Stimulated activated CD4-positive, alpha-beta T cell treated with anti-CD3 and anti-CD28 coated beads, Interleukin-12 subunit alpha, Interleukin-12 subunit beta, amount 100 ng/mL, for 4 hours (primary cell): ENCODE results near the gene MAPK8IP3.
"Not testable (repeated sequence)": the region's sequence is repeated elsewhere in the genome, so short reads cannot be mapped to it uniquely, and the experiment has no call there.

Experiments
- DNase-seq: peaks from one replicate; pipeline ENCODE4 v3.0.0-alpha.2; 2020

MAPK8IP3 gene

DNA sequence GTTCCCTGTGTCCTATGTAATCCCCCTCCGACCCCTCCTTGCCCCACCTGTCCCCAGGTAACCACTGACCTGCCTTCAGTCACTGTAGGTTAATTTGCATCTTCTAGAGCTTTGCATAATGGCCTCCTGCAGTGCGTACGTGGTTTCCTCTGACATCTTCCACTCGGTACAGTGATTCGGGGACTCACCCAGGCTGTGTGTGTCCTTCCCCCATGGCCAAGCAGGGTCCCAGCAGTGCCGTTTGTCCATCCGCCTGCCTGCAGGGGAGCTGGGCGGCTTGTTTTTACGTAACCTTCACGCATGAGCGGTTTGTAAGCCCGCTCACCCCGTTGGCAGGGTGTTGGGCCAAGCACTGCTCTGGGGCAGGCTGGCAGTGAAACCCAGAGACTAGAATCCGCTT is 7.9 kb downstream of the MAPK8IP3 start:
- DNase-seq, result no peak

DNA sequence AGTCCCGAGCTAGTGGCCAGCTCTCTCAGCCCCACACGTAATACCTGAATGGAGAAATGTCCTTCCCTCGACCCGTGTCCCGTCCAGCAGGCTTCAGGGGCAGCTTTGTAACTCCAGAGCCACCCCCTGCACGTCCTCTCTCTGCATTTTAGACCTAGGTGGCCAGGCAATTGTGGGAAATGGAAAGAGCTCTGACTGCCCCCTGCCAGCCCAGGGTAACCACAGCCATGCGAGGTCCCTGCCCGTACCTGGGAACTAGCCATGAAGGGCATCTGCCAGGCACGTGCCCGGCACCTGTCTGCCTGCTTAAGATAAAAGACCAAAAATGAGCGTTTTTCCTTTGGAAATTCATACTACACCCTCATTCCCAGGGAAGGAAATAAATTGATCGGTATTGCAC is 9.2 kb downstream of the MAPK8IP3 start:
- DNase-seq, result no peak

DNA sequence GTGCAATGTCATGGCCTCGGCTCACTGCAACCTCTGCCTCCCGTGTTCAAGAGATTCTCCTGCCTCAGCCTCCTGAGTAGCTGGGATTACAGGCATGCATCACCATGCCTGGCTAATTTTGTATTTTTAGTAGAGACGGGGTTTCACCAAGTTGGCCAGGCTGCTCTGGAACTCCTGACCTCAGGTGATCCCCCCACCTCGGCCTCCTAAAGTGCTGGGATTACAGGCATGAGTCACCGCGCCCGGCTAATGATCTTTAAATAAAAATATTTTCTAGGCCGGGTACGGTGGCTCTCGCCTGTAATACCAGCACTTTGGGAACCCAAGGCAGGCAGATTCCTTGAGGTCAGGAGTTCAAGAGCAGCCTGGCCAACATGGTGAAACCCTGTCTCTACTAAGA is 12.2 kb downstream of the MAPK8IP3 start:
- not testable (repeated sequence) for DNase-seq

DNA sequence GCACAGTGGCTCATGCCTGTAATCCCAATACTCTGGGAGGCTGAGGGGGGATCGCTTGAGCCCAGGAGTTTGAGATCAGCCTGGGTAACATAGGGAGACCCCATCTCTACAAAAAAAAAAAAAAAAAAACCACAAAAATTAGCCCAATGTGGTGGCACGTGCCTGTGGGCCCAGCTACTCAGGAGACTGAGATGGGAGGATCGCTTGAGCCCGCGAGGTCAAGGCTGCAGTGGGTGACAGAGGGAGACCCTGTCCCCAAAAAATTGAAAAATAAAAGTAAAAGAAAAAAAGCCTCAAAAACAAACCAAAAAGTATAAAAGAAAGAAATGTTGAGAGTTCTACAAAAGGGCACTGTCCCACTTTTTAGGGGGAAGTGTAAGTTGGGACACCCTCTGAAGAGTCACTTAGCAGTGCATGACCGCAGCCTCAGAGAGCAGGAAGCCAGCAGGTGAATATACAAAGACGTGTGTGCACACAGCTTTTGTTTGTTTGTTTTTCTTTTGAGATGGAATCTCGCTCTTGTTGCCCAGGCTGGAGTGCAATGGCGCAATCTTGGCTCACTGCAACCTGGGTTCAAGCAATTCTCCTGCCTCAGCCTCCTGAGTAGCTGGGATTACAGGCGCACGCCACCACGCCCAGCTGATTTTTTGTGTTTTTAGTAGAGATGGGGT is 13.7 kb downstream of the MAPK8IP3 start:
- not testable (repeated sequence) for DNase-seq

DNA sequence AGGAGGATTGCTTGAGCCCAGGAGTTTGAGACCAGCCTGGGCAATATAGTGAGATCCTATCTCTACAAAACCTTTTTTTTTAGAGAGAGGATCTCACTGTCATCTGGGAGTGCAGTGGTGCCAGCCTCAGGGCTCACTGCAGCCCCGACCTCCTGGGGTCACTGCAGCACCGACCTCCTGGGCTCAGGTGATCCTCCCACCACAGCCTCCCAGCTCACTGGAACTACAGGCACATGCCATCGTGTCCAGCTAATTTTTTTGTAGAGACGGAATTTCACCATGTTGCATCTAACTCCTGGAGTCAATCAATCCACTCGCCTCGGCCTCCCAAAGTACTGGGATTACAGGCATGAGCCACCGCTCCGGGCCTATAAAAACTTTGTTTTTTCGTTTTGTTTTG is 15.4 kb downstream of the MAPK8IP3 start:
- no peak for DNase-seq

DNA sequence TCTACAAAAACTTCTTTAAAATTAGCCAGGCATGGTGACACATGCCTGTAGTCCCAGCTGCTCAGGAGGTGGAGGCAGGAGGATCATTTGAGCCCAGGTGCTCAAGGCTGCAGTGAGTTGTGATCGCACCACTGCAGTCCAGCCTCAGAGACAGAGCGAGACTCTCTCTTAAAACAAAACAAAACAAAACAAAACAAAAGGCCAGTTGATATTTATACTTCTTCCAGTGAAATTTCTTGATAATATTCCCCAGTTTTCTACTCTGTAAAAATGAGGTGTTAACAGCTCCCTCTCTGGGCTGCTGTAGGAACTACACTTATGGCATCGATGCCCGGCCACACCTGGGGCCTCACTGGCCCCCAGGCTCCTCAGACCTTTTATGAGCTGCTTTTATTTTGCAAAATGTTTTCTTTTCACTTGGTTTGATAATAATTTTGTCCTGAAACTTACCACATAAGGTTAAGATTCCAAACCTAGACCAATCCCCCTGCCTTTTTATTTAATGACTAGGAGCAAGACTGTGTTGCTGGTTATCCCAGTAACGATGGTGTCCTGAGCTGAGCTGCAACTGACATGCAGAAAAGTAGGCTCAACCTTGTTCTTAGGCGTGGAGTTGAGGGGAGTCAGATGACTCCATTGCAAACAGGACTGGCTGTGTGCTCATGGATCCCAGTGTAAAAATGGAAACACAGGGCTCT is 17.6 kb downstream of the MAPK8IP3 start:
- DNase-seq, result peak; percentile 24

DNA sequence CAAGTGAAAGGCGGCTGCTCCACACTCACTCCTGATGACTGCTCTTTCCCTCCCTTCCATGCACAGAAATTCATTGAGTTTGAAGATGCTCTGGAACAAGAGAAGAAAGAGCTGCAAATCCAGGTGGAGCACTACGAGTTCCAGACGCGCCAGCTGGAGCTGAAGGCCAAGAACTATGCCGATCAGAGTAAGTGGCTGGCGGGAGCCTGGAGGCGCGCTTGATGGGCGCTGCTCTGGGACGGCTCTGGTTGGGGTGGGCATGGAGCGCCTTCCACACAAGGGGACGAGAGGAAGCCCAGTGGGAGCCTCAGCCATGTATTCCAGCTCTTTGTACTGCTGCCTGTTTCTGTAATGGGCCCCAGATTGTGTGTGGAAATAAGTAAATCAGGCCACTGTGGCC is 18.5 kb downstream of the MAPK8IP3 start:
- DNase-seq, result no peak

DNA sequence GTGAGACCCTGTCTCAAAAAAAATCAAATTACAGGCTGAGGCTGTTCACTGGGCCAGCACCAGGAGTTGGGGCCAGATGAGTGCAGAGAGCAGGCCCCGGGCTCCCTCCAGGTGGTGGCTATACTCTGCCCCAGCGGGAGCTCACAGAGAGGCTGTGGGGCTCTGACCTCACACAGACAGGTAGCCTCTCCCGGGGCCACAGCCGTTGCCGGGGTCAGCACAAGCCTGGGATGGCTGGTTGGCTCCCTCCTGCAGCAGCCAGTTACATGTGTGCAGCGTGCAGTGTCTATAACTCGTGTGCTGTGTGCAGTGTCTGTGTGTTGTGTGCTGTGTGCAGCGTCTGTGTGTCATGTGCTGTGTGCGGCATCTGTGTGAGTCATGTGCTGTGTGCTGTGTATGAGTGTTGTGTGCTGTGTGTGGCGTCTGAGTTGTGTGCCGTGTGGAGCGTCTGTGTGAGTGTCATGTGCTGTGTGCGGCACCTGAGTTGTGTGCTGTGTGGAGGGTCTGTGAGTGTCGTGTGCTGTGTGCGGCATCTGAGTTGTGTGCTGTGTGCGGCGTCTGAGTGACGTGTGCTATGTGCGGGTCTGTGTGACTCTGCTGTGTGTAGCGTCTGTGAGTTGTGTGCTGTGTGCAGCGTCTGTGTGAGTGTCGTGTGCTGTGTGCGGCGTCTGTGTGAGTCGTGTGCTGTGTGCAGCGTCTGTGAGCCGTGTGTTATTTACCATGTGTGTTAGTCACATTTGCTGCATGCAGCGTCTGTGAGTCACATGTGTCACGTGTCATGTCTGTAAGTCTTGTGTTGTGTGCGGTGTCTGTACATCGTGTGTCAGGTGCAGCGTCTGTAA is 20.9 kb downstream of the MAPK8IP3 start:
- DNase-seq, result no peak

DNA sequence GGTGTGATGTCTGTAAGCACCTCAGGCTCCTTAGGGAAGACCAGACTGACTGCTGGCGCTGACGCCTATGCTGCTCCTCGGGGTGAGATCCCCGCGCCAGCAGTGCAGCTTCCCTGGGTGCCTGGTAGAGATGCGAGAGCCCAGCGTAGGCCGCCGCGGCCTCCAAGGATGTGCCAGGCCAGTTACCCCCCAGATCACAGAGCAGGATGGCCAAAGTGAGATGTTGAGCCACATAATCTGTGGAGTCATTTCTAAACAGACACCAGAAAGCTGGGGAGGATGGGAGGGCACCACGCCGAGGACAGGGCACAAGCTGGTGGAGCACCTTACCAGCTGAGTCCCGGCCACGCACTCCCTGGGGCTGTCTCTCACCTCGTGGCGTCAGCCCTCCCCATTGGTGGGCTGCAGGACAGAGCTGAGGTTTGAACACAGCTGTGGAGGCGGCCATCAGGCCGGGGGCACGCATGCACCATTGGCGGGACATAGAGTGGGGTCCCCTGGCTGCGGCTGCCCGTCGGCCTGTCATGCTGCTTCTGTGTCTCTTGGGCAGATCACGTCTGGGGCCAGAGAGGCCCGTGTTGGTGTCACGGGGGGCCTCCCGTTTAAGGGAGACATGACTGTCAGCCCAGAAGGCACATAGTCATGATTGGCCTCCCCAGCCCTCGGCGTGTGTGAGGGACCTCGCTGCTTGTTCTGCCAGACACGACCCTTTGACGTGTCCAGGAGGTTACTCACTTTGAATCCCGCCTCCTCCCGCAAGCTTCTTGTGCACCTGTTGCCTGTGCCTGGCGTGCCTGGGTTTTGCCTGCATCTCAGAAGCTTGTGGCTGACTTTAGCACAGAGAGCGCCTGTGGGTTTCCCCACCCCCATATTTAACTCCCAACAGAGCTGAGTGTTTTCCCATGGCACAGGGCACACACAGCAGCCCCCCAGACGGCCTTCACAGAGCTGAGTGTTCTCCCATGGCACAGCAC is 21.9 kb downstream of the MAPK8IP3 start:
- no peak for DNase-seq

DNA sequence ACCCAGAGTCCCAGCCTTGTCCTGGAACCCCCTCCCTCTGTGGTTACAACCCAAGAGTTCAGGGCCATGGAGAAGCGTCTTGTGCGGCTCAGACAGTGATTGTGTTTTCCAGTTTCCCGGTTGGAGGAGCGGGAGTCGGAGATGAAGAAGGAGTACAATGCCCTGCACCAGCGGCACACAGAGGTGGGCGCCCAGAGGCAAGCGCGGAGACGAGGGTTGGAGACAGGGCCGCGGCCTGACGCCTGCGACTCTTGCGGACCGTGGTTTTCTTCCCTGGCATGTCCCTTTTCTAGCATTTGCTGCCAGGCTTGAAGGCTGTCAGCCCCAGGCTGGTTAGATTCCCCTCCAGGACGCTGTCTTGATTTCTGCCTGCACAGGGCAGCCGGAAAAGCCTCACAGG is 23.0 kb downstream of the MAPK8IP3 start:
- no peak for DNase-seq

DNA sequence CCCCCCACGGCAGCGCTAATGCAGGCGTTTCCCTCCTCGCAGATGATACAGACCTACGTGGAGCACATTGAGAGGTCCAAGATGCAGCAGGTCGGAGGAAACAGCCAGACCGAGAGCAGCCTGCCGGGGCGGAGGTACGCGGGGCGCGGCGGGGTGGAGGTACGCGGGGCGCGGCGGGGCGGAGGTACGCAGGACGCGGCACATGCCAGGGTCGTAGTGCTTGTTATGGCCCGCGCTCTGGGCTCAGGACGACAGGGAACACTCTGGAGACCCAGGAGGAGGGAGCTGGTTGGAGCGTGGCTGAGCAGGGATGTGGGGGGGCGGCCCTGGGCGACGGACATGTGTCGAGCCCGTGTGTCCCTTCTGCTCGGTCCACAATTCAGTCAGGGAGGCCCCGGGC is 23.4 kb downstream of the MAPK8IP3 start:
- DNase-seq, result no peak

DNA sequence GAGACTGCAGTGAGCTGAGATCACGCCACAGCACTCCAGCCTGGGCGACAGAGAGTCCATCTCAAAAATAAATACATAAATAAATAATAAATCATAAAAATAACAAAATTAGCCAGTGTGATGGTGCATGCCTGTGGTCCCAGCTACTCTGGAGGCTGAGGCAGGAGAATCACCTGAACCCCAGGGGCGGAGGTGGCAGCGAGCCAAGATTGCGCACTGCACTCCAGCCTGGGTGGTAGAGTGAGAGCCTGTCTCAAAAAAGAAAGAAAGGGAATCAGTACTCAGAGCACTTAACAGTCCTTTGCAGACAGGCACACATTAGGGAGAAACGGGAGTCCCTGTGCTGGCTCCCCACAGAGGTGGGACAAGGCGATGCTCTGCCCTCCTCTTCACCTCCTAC is 25.1 kb downstream of the MAPK8IP3 start:
- DNase-seq, result no peak

DNA sequence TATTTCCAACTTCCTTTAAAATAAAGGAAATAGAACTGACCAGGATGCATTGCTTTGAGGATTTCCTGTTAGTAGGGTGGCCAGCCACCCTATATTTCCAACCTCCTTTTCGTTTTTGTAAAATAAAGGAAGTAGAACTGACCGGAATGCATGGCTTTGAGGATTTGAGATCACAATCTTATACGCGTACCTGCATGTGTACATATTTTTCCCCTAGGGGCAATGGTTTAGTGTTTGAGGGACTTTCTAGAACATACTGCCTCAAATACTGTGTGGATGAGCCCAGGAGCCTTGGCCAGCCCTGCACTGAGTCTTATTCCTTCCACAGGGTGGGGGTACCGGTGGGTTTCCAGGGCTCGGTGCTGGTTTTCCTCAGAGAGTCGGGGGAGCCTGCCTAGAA is 25.6 kb downstream of the MAPK8IP3 start:
- DNase-seq, result no peak

DNA sequence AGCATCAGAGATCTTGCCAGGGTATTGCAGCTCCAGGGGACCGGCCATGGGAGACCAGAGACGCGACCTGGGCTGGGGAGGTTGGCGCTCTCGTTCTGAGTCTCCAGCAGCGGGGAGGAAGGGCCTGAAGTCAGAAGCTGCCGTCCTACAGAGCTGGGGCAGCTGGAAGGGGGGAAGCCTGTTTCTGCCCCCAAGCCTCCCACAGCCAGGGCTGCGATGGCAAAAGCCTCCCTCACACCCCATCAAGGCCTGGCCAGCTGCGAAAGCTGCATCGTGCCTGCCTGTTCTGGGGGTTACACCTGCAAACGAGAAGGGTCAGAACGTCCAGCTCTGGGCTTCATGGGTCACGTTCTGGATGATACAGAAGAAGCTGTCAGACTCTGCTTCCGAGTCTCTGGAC is 26.1 kb downstream of the MAPK8IP3 start:
- no peak for DNase-seq

DNA sequence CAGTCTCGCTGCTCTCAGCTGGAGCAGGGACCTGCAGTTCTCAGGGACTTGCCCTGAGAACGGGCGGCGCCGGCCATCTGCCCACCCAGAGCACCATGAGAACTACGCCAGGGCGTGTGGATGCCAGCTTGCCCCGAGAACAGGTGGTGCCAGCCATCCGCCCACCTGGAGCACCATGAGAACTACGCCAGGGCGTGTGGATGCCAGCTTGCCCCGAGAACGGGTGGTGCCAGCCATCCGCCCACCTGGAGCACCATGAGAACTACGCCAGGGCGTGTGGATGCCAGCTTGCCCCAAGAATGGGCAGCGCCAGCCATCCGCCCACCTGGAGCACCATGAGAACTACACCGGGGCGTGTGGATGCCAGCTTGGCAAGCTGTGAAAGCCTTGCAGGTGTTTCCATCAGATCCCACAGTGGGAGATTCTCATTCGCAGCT is 26.6 kb downstream of the MAPK8IP3 start:
- DNase-seq, result not testable (repeated sequence)

DNA sequence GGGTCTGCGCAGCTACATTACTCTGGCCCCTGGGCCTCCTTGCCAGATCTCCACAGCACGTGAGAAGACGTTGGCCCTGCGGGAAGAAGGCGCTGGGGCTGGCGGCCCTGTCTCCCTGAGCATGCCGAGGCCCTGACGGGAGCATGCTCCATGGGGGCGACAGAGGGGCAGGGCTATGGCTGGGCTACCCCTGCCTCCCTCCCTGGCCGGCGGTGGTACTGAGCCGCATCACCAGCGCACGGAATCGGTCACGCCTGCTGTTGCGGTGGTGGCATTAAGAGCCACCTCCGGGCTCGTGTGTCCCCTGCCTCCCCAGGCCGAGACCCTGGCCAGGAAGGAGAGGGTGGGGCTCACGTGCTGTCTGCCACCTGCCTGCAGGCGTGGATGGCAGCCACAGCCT is 28.1 kb downstream of the MAPK8IP3 start:
- no peak for DNase-seq

DNA sequence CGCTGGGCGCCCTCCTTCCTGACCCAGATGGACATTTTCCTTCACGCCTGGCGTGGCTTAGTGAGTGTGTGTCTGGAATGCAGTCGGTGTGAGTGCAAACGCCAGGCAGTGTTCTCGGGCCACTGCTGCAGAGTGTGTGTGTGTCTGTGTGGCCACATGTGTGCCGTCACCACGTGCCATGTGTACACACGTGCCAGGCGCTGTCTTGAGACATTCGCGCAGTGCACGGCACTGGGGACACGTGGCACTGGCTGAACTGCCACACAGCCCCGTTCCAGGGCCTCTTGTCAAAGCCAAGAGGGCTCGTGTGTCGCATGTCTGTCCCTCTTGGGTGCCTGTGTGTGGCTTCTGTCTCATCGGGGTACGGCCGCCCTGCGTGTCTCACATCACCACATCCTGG is 28.8 kb downstream of the MAPK8IP3 start:
- DNase-seq, result no peak

DNA sequence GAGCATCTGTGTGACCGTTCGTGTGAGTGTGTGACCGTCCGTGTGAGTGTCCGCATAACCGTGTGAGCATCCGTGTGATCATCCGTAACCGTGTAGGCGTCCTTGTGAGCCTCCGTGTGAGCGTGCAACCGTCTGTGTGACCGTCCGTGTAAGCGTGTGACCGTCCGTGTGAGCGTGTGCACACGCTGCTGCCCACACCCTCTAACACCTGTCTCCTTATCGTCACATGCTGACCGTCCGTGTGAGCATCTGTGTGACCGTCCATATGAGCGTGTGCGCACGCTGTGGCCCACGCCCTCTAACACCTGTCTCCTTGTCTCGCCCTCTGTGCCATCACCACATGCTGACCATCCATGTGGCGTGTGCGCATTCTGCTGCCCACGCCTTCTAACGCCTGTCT is 34.2 kb downstream of the MAPK8IP3 start:
- DNase-seq, result no peak

DNA sequence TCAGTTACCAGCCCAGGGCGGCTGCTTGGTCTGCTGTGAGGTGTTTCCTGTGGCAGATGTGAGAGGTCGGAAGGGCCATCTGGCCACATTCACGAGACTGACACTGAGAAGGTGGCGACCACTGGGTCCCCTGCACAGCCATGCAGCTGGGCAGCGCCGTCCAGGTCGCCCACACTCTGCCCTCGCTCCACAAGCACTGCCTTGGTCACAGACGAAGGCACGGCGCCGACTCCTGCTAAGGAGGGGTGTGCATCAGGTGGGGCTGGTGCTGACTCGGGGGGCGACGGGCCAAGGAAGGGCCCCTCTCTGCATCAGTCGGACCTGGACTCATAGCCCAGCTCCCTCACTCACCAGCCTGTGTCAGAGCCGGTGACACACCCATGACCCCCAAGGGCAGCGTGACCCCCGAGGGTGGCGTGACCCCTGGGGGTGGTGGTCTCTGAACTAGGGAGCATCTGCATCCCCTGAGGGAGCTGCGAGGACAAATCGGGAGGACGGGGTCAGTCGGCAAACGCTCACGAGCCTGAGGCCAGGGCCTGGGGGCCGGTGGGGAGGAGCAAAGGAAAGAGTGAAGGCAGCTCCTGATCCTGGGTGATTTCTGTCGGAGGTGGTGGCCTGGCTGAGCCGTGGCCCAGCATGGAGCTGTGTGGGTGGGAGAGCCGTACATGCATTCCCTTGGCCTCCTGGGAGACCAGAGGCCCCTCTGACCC is 34.9 kb downstream of the MAPK8IP3 start:
- no peak for DNase-seq

DNA sequence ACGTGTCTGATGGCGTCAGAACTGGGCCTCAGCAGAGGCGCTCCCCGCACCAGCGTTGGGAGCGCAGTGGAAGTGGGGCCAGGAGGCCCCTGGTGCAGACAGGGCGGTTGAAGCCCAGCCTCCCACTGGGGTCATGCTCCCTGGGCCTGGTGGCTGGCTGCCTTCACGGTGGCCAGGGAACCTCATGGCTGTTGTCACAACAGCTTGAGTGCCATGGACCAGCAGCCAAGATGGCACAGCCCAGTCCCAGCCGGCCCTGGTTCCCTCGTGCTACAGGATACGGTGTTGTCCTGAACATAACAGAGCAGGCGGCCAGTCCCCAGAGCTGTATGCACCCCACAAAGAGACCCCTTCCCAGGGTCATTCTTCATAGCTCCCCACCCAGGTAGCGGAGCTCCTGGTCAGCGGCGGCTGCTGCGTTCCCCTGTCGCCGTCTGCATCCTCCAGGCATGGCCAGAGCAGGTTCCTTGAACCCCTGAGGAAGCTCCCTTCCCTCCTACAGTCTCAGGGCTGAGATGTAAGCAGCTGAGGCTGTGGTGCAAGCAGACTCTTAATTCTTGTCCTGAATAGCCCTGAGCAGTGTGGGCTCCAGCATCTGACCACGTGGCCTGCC is 35.7 kb downstream of the MAPK8IP3 start:
- DNase-seq, result no peak
